HG03280 (cell line): Measurements from ENCODE around the gene LRP2BP.

ENCODE experiments used
- ATAC-seq: cut with Tn5 transposase; IDR thresholded peaks from one replicate; pipeline ENCODE4 v1.9.1; 2021; ENCODE audit warnings: mild to moderate bottlenecking, moderate library complexity; ENCODE audit not compliant: unreplicated experiment

The LRP2BP gene

GRCh38 chr4:185395956-185396723 is 416 bp upstream of the LRP2BP start:
- peak; percentile 80 for ATAC-seq

GRCh38 chr4:185394568-185395237 is 1.0 kb downstream of the LRP2BP start:
- no peak for ATAC-seq

GRCh38 chr4:185392156-185392555 is 3.6 kb downstream of the LRP2BP start:
- ATAC-seq = no peak

GRCh38 chr4:185390941-185391340 is 4.8 kb downstream of the LRP2BP start:
- no peak for ATAC-seq

GRCh38 chr4:185387957-185388356 is 7.8 kb downstream of the LRP2BP start:
- no peak for ATAC-seq

- no peak for ATAC-seq
These were observed 10.8 kb downstream of the LRP2BP start for GRCh38 chr4:185384930-185385331.

GRCh38 chr4:185384061-185384460 is 11.7 kb downstream of the LRP2BP start:
- no peak for ATAC-seq

- ATAC-seq = no peak
These were observed 12.3 kb downstream of the LRP2BP start for GRCh38 chr4:185383451-185383850.

- no peak for ATAC-seq
These were observed 13.0 kb downstream of the LRP2BP start for GRCh38 chr4:185382754-185383153.

- no peak for ATAC-seq
These were observed 14.2 kb downstream of the LRP2BP start for GRCh38 chr4:185381288-185382196.

GRCh38 chr4:185380320-185380719 is 15.4 kb downstream of the LRP2BP start:
- ATAC-seq = no peak

GRCh38 chr4:185379326-185380295 is 16.1 kb downstream of the LRP2BP start:
- no peak for ATAC-seq

GRCh38 chr4:185378264-185378663 is 17.5 kb downstream of the LRP2BP start:
- no peak for ATAC-seq

- ATAC-seq = no peak
These were observed 21.2 kb downstream of the LRP2BP start for GRCh38 chr4:185374573-185374972.

- ATAC-seq = no peak
These were observed 21.7 kb downstream of the LRP2BP start for GRCh38 chr4:185374027-185374426.

GRCh38 chr4:185371702-185372101 is 24.0 kb downstream of the LRP2BP start:
- ATAC-seq = no peak

GRCh38 chr4:185370268-185370949 is 25.3 kb downstream of the LRP2BP start:
- no peak for ATAC-seq

GRCh38 chr4:185369731-185370130 is 26.0 kb downstream of the LRP2BP start:
- ATAC-seq = no peak

GRCh38 chr4:185364886-185365285 is 30.8 kb downstream of the LRP2BP start:
- ATAC-seq = no peak

- no peak for ATAC-seq
These were observed 32.5 kb downstream of the LRP2BP start for GRCh38 chr4:185363251-185363650.
